Measurements from ENCODE around the gene HINFP. TPM values are rescaled to one million over a fixed set of nuclear protein-coding genes. Genes with fewer than 3 reads are reported as not detected.
A peak's percentile ranks its signal among the peaks of the same experiment; 100 is the strongest.

HINFP gene
- total and polyA plus RNA-seq, 9 of the 15 experiments (the other 6 are each of a cell fraction or from before 2014, with no cell fraction given): 13.8 to 34.1 (median 22.5) TPM

DNA sequence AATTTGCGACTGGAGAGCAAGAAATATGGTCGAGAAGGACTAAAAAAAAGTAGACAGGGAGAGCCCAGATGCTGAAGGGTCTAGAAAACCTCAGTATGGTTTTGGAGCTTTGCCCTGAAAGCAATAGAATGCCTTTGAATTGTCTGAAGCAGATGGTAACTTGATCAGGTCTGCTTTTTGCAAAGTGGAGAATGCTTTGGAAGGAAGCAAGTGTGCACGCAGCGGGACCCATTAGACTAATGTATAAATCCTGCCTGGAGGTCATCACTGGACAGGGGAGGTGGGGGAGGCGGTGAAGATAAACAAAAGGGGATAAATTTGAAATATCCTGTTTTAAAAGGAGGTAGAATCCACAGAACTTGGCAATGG lies 757 bp upstream of the HINFP start (continued):
- TF ChIP-seq, protein P1, sequence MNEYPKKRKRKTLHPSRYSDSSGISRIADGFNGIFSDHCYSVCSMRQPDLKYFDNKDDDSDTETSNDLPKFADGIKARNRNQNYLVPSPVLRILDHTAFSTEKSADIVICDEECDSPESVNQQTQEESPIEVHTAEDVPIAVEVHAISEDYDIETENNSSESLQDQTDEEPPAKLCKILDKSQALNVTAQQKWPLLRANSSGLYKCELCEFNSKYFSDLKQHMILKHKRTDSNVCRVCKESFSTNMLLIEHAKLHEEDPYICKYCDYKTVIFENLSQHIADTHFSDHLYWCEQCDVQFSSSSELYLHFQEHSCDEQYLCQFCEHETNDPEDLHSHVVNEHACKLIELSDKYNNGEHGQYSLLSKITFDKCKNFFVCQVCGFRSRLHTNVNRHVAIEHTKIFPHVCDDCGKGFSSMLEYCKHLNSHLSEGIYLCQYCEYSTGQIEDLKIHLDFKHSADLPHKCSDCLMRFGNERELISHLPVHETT (CRISPR knock-in tag; conservative IDR thresholded peaks at IDR 0.05 in 1 of 2, IDR thresholded peaks at IDR 0.05 in 1 of 2): no peak
- TF ChIP-seq ATF7 (IDR thresholded peaks at IDR 0.05) (no peak), NBN (IDR thresholded peaks at IDR 0.05; ENCODE audit: low read depth) (peak; percentile 34; the same call in 1 of the 2 replicates), TBP (optimal IDR thresholded peaks at IDR 0.05; ENCODE audit: low read depth, low read length) (peak; percentile 0), ZNF766 (CRISPR knock-in tag; conservative IDR thresholded peaks at IDR 0.05) (no peak), CEBPG (CRISPR knock-in tag; IDR thresholded peaks at IDR 0.05) (no peak), CEBPG (tag; conservative IDR thresholded peaks at IDR 0.05 in 1 of 2, IDR thresholded peaks at IDR 0.05 in 1 of 2) (no peak), NFATC3 (IDR thresholded peaks at IDR 0.05) (0 out of 2 replicates have a peak, but pooled peaks have one; percentile 7), ARID1B (IDR thresholded peaks at IDR 0.05) (peak; percentile 44; the same call in 1 of the 2 replicates)
- TF ChIP-seq, protein P2, sequence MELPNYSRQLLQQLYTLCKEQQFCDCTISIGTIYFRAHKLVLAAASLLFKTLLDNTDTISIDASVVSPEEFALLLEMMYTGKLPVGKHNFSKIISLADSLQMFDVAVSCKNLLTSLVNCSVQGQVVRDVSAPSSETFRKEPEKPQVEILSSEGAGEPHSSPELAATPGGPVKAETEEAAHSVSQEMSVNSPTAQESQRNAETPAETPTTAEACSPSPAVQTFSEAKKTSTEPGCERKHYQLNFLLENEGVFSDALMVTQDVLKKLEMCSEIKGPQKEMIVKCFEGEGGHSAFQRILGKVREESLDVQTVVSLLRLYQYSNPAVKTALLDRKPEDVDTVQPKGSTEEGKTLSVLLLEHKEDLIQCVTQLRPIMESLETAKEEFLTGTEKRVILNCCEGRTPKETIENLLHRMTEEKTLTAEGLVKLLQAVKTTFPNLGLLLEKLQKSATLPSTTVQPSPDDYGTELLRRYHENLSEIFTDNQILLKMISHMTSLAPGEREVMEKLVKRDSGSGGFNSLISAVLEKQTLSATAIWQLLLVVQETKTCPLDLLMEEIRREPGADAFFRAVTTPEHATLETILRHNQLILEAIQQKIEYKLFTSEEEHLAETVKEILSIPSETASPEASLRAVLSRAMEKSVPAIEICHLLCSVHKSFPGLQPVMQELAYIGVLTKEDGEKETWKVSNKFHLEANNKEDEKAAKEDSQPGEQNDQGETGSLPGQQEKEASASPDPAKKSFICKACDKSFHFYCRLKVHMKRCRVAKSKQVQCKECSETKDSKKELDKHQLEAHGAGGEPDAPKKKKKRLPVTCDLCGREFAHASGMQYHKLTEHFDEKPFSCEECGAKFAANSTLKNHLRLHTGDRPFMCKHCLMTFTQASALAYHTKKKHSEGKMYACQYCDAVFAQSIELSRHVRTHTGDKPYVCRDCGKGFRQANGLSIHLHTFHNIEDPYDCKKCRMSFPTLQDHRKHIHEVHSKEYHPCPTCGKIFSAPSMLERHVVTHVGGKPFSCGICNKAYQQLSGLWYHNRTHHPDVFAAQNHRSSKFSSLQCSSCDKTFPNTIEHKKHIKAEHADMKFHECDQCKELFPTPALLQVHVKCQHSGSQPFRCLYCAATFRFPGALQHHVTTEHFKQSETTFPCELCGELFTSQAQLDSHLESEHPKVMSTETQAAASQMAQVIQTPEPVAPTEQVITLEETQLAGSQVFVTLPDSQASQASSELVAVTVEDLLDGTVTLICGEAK (IDR thresholded peaks at IDR 0.05): no peak
- TF ChIP-seq, protein P2 (CRISPR knock-in tag; IDR thresholded peaks at IDR 0.05): no peak
